Fibroblast of skin of right quadriceps (primary cell): ENCODE data around the gene DDA1.
"Not testable (repeated sequence)": the region's sequence is repeated elsewhere in the genome, so short reads cannot be mapped to it uniquely, and the experiment has no call there.

Source experiments
- DNase-seq: peaks from one replicate; pipeline ENCODE4 v3.0.0-alpha.2; 2013

DDA1 gene

DNA sequence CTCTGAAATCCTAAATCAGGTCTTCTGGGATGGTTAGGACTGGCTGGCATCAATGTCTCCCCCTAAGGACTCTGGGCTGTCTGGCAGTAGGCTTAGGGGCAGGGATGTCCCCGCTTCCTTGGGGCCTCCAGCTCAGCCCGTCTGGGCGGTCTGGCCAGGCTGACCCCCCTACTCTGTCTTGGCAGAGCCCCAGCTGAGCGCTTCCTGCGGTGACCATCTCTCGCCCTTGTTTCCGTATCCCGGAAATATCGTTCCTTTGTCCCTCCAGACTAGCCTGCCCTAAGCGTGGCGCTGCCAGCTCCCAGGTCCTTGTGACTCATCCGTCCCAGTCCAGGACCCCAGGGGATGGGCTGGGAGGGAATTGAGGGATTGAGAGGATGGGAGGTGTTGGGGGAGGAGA, 39.3 kb downstream of the DDA1 start:
- DNase-seq = peak; percentile 56

DNA sequence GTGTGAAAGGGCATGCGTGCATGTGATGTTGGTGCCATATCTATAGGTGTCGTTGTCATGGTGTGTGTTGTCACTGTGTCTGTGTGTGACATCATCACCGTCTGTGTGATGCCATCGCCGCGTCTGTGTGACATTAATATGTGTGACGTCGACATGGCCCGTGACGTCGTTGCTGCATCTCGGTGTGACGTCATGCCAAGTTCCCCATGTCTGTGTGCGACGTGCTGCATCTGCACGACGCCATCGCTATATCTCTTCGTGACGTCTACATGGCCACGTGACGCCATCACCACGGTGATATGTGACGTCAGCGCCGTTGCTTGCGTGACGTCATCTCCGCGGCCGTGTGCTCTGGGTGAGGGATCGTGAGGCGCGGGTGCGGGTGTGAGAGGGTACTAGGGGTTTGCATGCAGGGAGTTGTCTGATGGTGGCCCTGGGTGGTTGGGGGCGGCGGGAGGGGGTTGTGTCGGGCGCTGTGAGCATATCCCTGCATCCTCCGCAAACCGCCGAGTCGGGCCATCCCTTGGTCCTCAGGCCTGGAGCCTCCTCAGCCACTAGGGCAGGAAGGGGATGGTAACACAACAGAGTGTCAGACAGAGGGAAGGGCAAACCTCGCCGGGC, 42.6 kb downstream of the DDA1 start:
- DNase-seq = no peak

DNA sequence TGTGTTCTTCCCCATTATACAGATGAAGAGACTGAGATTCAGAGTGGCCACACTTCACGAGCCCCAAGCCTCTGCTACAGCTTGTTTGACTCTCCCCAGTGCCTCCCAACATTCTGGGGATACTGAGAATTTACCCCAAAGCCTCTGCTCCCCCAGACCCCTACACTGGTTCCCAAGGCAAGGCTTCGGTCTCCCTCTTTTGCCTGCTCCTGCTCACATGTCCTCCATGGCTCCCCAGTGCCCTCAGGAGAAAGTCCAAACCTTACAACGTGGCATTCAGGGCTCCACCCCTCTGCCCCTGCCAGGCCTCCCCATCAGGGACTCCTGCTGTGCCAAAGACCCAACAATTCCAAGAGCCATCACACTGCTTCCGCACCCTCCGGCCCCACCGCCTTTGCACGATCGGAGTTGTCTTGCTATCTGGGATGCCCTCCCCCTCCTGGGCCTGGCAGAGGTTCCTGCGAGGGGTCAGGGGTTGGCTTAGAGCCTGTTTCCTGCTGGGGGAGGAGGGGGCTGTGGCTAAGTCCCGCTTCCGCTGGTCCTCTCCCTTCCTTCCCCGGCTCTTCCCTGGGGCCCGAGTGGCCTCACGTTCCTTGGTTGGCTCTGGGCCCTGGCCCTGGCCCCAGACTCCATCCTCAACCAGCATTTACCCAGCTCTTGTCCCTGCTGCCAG, 43.4 kb downstream of the DDA1 start:
- DNase-seq = no peak

DNA sequence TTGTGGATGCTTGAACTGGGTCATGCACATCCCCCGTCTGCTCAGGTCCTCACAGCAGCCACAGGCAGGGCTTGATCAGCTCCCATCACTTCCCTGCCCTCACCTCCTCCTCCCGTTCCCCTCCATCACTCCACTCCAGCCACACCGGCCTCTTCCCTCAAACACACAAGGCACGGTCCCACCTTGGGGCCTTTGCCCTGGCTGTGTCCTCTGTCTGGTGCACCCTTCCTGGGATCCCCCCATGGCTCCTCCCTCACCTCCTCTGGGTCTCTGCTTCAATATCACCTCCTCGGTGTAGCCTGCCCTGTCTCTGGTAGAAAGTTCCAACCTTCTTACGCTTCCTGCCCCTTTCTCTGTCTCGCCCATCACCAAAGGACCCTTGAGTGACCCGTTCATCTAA, 44.0 kb downstream of the DDA1 start:
- DNase-seq = no peak

DNA sequence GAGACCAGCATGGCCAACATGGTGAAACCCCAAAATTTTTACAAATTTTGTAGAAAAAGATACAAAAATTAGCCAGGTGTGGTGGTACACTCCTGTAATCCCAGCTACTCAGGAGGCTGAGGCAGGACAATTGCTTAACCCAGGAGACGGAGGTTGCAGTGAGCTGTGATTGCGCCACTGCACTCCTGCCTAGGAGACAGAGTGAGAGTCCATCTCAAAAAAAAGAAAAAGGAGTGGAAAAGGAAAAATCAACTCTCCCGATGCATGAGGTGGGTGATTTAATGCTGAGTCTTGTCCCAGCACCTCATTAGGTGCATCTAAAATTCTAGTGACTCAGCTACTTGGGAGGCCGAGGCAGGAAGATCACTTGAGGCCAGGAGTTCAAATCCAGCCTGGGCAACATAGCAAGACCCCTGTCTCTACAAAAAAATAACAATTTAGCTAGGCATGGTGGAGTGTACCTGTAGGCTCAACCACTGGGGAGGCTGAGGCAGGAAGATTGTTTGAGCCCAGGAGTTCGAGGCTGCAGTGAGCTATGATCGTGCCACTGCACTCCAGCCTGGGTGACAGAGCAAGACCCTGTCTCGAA, 47.8 kb downstream of the DDA1 start:
- no peak for DNase-seq

DNA sequence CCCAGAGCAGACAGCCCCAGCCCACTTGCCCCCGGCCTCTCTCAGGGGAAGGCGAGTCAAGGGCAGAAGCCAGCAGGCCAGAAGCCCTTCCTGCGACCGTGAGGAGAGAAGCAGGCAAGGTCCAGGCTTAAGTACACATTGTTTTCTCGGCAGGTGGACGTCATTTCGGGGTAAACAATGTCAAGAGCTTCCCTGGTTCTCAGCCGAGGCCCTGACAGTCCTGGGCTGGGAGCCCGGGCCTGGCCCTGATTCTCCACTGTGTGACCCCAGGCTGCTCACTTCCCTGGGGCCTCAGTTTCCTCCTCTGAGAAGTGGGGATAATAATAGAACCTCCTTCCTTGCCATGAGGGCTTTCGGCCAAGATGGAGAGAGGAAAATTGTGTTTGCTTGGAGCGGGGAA, 48.4 kb downstream of the DDA1 start:
- no peak for DNase-seq

DNA sequence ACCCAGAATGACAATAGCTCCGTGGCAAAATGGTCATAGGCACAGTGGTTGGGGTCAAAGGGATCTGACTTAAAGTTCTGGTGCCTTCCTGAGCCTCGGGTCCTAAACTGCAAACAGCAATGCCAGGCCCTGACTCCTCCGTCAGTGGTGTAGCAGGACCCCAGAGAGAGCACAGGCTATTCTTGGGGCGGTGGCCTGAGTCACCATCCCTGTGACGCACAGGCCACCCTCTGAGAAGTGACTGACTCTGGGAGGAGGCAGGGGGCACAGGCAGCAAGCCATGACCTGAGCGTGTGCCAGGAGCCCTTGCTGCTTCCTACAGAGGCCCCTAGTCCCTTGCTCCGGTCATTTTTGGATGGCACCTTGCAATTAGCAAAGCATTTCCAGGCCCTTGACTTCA, 49.0 kb downstream of the DDA1 start:
- peak; percentile 13 for DNase-seq

DNA sequence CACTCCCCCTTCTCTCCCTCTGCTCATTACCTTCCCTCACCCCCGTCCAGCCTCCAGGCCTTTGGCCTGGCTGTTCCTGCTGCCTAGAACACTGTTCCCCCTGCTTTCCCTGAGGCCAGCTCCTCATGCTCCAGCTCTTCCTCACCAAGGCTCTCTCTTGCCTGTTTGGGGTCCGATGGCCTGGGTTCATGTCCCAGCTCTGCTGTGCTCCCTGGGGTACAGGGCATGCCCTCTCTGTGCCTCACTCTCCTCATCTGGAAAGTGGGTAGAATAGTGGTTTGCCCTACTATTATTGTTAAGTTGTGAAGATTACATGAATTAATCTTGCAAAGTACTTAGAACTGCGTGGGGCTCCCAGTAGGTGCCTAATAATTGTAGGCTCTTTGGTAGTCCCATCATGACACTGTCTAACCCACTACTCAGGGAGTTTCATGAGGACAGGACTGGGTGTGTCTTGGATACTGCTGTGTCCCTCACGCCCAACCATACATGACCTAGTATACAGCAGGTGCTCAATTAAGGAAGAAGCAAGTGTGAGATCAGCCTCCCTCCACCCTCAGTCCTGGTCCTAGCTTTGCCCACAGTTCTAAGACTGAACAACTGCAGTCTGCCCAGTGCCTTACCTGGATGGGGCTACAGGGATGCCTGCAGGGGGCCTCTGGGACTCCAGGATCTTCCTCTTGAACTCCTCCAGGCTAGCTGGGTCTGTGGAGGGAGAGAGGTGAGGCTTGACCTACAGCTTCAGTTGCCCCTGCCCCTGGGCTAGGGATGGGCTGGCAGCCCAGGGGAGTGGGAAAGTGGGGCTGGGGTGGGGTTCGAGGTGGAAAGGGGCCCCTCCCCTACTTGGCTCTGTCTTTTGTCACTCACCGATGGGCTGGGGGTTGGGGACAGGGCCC, 50.8 kb downstream of the DDA1 start:
- no peak for DNase-seq

DNA sequence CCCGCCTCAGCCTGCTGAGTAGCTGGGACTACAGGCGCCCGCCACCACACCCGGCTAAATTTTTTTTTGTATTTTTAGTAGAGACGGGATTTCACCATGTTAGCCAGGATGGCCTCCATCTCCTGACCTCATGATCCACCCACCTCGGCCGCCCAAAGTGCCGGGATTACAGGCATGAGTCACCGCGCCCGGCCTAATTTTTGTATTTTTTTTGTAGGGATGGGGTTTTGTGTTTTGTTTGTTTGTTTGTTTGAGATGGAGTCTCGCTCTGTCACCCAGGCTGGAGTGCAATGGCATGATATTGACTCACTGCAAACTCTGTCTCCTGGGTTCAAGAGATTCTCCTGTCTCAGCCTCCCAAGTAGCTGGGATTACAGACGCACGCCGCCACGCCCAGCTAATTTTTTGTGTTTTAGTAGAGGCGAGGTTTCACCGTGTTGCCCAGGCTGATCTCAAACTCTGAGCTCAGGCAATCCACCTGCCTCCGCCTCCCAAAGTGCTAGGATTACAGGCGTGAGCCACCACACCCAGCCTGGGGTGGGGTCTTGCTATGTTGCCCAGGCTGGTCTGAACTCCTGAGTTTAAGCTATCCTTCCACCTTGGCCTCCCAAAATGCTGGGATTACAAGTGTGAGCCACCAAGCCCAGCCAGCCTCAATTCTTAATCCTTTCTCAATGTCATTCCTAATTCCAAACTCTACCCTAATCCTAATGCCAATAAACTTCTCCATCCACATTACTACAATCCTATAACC, 54.7 kb downstream of the DDA1 start:
- not testable (repeated sequence) for DNase-seq

DNA sequence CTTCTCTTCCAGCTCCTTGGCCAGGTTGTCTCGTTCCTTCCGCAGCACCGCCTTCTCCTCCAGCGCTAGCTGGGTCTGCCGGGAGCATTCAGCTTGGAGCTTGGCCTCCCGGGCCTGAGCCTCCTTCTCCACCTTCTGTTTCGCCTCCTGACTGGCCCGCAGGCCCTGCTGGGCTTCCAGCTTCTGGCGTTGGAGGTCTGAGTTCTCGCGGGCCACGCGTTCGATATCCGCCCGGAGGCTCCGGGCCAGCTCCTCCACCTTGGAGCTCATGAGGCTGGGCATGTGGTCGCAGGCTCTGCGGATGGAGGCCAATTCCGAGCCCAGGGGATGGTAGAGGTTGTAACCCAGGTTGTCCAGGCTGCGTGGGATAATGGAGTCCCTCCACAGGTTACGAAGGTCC, 56.0 kb downstream of the DDA1 start:
- no peak for DNase-seq

DNA sequence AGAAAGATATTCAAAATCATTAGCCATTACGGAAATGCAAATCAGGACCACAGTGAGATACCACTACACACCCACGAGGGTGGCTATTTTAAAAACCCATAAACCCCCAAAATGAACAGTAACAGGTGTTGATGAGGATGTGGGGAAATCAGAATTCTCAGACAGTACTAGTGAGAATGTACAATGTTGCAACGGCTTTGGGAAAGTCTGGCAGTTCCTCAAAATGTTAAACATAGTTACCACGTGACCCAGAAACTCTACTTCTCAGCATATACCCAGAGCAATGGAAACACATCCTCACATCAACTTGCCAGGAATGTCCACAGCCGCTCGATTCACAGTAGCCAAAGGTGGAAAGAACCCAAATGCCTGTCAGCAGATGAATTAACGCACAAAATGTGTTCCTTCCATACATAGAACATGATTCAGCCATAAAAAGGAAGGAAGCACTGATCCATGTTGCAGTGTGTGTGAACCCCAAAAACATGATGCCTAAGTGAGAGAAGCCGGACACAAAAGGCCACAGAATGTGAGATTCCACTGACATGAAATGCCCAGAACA, 60.7 kb downstream of the DDA1 start:
- DNase-seq = peak; percentile 31
